HG03045 (cell line): ENCODE data around the gene SEC24B.

Experiments used
- ATAC-seq: cut with Tn5 transposase; IDR thresholded peaks from one replicate; pipeline ENCODE4 v1.9.1; 2021; ENCODE audit warnings: mild to moderate bottlenecking, moderate library complexity; ENCODE audit not compliant: unreplicated experiment

Gene SEC24B

GRCh38 chr4:109433205-109434006 is at the start of gene SEC24B:
Gene SEC24B (plus strand): TSS chr4:109433815. CDS start chr4:109433870, 55 bp downstream.
- ATAC-seq = peak; percentile 94

- ATAC-seq = no peak
These were observed 49.8 kb upstream of the SEC24B start for GRCh38 chr4:109383823-109384222.

- ATAC-seq = no peak
These were observed 48.4 kb upstream of the SEC24B start for GRCh38 chr4:109385260-109385659.

- no peak for ATAC-seq
These were observed 44.1 kb upstream of the SEC24B start for GRCh38 chr4:109389369-109390114.

- no peak for ATAC-seq
These were observed 43.4 kb upstream of the SEC24B start for GRCh38 chr4:109390115-109390768.

- no peak for ATAC-seq
These were observed 37.9 kb upstream of the SEC24B start for GRCh38 chr4:109395694-109396093.

GRCh38 chr4:109398928-109399327 is 34.7 kb upstream of the SEC24B start:
- ATAC-seq = no peak

GRCh38 chr4:109406337-109406931 is 27.2 kb upstream of the SEC24B start:
- peak; percentile 50 for ATAC-seq

- no peak for ATAC-seq
These were observed 26.4 kb upstream of the SEC24B start for GRCh38 chr4:109407027-109407737.

- no peak for ATAC-seq
These were observed 24.9 kb upstream of the SEC24B start for GRCh38 chr4:109408711-109409110.

GRCh38 chr4:109410226-109410625 is 23.4 kb upstream of the SEC24B start:
- ATAC-seq = no peak

GRCh38 chr4:109410776-109411175 is 22.8 kb upstream of the SEC24B start:
- no peak for ATAC-seq

GRCh38 chr4:109411964-109412363 is 21.7 kb upstream of the SEC24B start:
- no peak for ATAC-seq

GRCh38 chr4:109412776-109413175 is 20.8 kb upstream of the SEC24B start:
- no peak for ATAC-seq

- no peak for ATAC-seq
These were observed 18.7 kb upstream of the SEC24B start for GRCh38 chr4:109414938-109415337.

GRCh38 chr4:109418588-109418987 is 15.0 kb upstream of the SEC24B start:
- ATAC-seq = no peak

- no peak for ATAC-seq
These were observed 13.9 kb upstream of the SEC24B start for GRCh38 chr4:109419679-109420078.

GRCh38 chr4:109424093-109424841 is 9.3 kb upstream of the SEC24B start:
- no peak for ATAC-seq

GRCh38 chr4:109425405-109425804 is 8.2 kb upstream of the SEC24B start:
- ATAC-seq = no peak

- ATAC-seq = no peak
These were observed 4.1 kb upstream of the SEC24B start for GRCh38 chr4:109429545-109429944.
